B cell (primary cell): ENCODE data around the gene TCFL5.

Experiments used
- CTCF ChIP-seq: fragments of 200-600 bp; IDR thresholded peaks from one replicate; pipeline ENCODE4 v1.8.0; 2022; ENCODE audit warnings: antibody characterized with exemption, mild to moderate bottlenecking
- EZH2 ChIP-seq: IDR thresholded peaks from 2 replicates; pipeline ENCODE4 v1.6.1; 2012; ENCODE audit warnings: borderline replicate concordance, low read depth, mild to moderate bottlenecking, moderate library complexity, low read length; ENCODE audit not compliant: insufficient read depth, poor library complexity, severe bottlenecking

GRCh38 chr20:62889871-62890270, 28.2 kb upstream of the TCFL5 start:
- TF ChIP-seq CTCF (no peak), EZH2 (no peak)
